Kidney tubule cell (primary cell): ENCODE measurements around the gene ABCC4.

ENCODE experiments used
- DNase-seq: peaks from one replicate; pipeline ENCODE4 v3.0.0-alpha.2; 2018; ENCODE audit warnings: low spot score

The ABCC4 gene, protein sequence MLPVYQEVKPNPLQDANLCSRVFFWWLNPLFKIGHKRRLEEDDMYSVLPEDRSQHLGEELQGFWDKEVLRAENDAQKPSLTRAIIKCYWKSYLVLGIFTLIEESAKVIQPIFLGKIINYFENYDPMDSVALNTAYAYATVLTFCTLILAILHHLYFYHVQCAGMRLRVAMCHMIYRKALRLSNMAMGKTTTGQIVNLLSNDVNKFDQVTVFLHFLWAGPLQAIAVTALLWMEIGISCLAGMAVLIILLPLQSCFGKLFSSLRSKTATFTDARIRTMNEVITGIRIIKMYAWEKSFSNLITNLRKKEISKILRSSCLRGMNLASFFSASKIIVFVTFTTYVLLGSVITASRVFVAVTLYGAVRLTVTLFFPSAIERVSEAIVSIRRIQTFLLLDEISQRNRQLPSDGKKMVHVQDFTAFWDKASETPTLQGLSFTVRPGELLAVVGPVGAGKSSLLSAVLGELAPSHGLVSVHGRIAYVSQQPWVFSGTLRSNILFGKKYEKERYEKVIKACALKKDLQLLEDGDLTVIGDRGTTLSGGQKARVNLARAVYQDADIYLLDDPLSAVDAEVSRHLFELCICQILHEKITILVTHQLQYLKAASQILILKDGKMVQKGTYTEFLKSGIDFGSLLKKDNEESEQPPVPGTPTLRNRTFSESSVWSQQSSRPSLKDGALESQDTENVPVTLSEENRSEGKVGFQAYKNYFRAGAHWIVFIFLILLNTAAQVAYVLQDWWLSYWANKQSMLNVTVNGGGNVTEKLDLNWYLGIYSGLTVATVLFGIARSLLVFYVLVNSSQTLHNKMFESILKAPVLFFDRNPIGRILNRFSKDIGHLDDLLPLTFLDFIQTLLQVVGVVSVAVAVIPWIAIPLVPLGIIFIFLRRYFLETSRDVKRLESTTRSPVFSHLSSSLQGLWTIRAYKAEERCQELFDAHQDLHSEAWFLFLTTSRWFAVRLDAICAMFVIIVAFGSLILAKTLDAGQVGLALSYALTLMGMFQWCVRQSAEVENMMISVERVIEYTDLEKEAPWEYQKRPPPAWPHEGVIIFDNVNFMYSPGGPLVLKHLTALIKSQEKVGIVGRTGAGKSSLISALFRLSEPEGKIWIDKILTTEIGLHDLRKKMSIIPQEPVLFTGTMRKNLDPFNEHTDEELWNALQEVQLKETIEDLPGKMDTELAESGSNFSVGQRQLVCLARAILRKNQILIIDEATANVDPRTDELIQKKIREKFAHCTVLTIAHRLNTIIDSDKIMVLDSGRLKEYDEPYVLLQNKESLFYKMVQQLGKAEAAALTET (N-terminal part only)

DNA sequence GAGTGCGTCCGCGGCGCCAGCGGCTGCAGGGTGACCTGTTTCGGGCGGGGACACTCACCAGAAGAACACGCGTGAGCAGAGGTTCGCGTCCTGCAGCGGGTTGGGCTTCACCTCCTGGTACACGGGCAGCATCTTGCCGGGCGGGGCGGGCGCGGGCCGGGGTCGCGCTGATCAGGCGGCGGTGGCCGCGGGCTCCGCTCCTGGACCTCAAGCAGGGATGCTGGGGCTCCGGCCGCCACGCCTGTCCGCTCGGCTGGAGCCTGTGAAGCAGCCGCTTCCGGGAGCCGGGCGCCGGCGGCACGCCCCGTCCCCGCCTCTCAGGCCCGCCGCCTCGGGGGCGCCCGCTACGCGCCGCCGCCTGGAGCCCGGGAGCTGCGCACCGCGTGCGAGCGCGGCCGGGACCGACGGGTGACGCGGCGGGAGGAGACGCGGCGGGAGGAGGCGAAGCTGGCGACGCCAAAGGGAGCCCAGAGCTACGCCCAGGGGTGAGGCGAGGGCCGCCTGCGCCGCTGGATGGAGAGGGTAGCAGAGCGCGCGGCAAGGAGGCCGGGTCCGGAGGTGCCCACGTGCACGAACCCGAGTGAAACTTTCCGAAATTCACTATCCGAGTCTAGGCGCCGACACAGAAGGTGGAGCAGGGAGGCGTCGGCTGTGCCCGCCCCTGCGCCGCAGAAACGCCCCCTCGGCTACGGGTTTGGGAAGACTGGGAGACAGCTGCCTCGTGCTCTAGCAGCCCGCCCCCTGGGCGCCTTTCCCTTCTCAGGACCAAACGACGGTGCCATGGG is at the start of gene ABCC4:
Gene ABCC4 (minus strand): TSS at position 269 of the 785 bp plus-strand sequence. CDS start 137 bp downstream, at position 132.
- DNase-seq, result peak; percentile 88

DNA sequence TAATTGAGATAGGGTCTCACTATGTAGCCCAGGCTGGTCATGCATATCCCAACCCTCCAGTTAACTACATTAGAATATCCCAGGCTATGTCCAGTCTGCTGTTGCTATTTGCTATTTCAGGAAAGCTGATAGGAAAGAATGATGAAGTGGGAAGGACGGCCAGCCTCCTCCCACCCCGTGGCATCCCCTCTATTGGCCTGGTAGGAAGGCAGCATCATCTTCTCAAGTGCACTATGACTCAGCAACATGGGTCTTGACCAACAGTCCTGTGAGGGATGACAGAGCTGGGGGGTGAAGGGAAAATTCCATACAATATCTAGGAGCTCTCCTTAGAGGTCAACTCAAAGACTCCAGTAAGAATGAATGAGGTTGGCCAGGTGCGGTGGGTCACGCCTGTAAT is 48.0 kb upstream of the ABCC4 start:
- DNase-seq, result no peak

DNA sequence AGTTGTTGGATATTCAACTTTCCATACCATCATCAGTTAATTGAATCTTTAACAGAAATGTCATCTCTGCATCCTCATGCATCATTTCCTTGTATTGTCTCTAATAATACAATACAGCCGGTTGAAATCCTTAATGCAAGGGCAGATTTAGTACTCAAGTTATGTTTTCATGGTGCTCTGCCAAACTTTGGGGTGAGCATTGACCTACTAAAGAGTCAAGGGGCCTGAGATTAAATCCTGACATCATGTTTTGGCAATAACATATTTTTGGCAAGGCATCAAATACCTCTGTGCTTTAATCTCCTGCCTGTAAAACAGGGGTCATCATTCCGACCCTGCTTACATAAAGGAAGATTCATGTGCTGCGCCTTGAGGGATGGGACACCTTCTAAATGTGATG is 42.7 kb upstream of the ABCC4 start:
- DNase-seq, result no peak

DNA sequence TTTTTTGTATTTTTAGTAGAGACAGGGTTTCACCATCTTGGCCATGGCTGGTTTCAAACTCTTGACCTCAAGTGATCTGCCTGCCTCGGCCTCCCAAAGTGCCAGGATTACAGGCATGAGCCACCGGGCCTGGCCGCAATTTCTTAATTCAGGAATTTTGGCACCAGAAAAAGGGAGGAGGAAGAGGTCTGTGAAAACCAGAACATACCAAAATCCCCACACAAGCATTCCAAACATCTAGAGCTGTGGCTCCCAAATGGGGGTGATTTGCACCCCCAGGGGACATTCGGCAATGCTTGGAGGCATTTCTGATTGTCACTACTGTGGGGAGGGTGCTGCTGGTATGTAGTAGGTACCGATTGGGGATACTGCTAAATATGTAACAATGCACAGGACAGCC is 40.2 kb upstream of the ABCC4 start:
- DNase-seq, result no peak

DNA sequence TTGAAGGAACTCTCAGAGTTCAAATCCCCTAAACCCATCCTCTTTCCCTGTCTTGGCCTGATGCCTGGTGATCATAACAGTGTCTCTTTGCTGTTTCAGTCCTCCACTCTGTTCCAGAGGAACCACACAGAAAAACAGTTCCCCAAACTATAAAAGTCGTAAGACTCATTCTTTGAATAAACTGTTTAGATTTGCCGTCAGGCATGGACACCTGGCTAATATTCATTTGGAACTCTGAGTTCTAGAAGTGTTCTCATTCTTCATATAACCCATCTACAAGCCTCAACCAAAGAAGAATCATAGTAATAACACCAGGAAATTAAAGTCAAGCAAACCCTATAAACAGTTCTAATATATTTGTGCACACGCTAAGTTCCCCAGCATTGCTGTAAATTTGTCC is 37.7 kb upstream of the ABCC4 start:
- no peak for DNase-seq

DNA sequence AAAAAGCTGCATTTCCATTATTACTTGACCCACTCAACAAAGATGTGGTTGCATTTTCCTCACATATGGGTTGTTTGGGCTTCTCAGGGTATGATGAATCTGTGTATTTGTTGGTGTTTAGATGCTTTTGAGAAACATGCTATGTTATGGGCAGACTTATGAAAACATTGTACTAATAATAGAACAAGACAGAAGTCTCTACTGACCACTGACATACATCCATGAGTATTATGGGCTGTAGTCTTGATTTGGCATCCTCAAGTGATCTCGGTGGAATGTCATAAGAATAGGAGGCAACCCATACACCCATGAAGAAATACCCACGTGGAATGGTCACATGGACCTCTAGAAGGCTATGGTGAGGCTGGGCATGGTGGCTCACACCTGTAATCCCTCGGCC is 36.3 kb upstream of the ABCC4 start:
- no peak for DNase-seq

DNA sequence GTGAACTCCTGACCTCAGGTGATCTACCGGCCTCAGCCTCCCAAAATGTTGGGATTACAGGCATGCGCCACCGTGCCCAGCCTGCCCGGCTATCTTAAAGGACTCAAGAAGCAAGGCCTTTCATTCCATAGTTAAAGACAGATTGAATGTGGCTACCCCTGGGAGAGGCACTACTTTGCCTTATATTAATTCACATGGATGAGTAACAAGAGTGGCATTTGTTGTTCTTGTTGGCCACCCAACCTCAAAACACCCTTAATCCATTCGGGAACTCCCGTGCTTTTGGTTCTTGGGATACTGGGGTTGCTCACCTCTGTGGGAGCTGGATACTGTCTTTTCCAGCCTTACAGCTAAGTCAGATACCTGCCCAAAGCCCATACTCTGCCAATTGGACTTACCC is 34.4 kb upstream of the ABCC4 start:
- DNase-seq, result peak; percentile 71

DNA sequence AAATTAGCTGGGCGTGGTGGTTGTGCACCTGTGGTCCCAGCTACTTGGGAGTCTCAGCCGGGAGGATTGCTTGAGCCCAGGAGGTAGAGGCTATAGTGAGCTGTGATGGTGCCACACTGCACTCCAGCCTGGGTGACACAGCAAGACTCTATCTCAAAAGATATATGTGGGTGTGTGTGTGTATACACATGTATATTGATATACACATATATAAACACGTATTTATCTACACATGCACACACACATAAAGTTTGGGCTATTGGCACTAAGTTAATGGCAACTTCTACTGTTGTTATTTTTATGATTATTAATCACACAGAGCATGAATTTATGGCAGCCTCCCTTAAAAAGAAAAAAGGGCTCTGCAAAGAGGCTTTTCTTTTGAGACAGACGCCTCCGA is 27.1 kb upstream of the ABCC4 start:
- no peak for DNase-seq

DNA sequence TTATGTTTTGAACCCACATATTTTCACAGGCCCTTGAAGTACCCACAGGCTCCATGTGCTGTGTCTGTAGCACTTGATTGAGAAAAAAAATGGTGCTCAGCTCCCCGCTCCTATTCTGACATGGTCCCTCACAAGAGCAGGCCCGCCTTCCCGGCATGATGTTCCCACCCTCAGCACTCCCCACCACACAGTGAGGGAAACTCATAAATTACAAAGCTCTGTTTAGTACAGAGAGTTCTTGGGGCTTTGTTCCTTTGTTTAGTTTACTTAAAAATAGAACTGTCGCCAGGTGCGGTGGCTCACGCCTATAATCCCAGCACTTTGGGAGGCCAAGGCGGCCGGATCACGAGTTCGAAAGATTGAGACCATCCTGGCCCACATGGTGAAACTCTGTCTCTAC is 25.9 kb upstream of the ABCC4 start:
- no peak for DNase-seq

DNA sequence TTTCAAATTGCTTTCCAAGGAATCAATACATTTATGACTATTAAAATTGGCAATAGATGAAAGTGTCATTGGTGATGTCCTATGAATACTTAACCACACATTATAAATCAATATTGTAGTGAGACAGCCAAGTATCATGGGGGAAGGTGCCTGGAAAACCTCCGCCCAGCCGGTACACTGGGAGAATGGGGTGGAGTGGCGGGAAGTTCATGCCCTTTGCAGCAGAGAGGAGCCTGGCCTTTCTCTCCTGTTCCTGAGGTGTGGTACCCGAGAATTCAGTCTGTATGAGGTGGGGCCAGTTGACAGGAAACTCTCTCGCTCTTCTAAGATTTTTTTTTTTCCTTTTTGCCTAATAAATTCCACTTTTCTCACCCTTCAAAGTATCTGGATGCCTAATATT is 25.4 kb upstream of the ABCC4 start:
- no peak for DNase-seq

DNA sequence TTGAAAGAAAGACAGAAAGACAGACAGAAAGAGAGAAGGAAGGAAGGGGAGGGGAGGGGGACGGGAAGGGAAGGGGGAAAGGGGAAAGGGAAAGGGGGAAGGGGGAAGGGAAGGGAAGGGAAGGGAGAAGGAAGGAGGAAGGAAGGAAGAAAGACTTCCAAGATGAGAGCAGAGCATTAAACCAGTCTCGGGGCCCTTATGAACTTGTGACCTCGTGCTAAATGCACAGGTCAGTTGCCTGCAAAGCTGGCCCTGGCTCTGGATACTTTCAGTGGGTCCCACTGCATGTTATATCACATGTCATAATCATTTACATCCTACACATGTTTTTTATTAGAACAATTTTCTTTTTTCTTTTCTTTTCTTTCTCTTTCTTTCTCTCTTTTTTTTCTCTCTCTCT is 24.2 kb upstream of the ABCC4 start:
- DNase-seq, result no peak

DNA sequence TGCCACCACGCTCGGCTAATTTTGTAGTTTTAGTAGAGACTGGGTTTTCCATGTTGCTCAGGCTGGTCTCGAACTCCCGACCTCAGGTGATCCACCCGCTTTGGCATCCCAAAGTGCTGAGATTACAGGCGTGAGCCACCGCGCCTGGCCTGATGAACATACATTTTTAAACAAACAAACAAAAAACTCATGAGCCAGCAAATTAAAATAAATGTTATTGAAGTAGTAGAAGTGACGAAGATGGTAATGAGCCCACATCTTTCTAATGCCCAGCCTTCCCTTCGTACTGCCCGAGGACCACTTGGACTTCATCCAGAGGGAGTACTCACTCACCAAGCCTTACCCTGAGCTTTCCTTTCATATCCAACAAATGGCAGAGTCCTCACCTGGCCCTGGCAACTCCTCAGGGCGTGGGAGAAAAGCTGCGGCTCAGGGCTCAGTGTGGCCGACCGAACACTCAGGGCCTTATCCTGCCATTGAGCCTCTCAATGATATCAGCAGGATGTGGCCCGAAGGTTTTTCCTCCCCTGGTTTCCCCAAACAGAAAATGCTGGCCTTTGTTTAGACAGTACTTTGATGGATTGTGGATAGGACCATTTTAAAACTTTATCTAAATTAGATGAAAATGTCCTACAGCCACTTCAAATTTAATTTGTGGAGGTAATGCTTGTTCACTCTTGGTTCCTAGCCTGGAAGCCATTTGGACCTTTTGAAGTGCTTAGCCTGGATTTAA is 22.8 kb upstream of the ABCC4 start:
- no peak for DNase-seq

DNA sequence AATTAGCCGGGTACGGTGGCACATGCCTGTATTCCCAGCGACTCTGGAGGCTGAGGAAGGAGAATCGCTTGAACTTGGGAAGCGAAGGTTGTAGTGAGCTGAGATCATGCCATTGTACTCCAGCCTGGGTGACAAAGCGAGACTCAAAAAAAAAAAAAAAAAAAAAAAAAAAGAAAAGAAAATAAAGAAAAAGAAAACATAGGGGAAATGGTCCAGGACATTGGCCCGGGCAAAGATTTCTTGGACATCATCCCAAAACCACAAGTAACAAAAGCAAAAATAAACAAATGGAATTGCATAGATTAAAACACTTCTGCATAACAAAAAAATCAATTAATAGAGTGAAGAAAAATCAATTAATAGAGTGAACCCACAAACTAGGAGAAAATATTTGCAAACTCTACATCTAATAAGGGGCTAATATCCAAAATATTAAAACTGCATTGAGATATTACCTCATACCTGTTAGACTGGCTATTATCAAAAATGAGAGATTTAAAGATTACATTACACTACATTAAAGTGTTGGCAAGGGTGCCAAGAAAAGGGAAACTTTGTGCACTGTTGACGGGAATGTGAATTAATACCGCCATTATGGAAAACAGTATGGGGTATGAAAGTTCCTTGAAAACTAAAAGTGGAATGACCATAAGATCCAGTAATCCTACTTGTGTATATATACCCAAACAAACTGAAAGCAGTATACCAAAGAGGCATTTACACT is 18.5 kb upstream of the ABCC4 start:
- no peak for DNase-seq

DNA sequence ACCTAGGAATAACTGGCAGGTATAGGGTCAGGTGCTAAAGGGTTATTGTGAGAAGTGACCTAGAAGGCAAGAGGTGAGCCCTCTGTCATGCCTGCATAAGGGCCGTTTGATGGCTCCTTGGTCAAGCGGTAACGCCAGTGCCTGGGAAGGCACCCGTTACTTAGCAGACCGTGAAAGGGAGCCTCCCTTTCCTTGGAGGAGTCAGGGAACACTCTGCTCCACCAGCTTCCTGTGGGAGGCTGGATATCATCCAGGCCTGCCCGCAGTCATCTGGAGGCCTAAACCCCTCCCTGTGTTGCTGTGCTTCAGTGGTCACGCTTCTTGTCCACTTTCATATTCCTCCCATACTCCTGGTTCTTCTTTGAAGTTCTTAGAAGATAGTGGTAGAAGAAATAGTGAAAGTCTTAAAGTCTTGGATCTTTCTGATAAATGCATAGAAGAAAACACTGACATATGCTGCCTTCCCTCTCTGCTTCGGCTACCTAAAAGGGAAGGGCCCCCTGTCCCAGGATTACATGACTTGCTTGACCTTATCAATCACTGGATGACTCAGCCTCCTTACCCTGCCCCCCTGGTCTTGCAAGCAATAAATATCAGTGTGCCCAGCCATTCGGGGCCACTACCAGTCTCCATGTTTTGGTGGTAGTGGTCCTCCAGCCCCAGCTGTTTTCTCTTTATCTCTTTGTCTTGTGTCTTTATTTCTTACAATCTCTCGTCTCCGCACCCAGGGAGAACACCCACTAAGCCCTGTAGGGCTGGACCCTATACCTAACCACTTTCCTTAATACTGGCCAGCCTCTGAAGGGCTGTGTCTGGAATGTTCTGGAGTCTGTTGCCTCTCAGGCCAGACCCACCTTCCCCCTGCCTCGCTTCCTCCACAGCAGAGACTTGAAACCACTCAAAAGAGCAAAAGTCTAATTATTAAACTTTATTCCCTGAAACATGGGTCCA is 16.1 kb upstream of the ABCC4 start:
- DNase-seq, result peak; percentile 86

DNA sequence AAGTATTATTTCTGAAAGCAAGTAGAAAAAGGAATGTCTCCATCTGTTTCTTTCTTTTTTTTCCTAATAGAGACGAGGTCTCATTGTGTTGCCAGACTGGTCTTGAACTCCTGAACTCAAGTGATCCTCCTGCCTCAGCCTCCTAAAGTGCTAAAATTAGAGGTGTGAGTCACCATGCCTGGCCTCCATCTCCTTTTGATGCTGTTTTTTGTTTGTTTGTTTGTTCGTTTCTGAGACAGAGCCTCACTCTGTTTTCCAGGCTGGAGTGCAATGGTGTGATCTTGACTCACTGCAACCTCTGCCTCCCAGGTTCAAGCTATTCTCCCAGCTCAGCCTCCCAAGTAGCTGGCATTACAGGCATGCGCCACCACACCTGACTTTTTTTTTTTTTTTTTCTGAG is 14.5 kb upstream of the ABCC4 start:
- no peak for DNase-seq

DNA sequence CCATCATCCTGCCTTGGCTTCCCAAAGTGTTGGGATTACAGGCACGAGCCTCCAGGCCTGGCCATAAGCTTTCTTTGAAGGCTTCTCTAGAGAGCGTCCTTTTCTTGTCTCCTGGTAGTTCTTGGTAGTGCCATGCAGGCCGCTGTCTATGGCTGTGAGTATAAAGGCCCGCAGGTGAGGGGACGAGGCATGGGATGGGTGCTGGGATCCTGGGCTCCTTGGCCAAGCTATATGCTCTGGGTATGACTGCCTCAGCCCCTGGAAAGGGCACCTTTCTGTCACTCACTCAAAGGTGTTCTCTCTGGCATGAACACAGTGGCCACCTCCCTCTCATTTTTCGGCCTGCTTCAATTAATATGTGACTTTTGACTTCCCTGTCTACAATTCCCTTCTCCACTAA is 6.3 kb upstream of the ABCC4 start:
- no peak for DNase-seq

DNA sequence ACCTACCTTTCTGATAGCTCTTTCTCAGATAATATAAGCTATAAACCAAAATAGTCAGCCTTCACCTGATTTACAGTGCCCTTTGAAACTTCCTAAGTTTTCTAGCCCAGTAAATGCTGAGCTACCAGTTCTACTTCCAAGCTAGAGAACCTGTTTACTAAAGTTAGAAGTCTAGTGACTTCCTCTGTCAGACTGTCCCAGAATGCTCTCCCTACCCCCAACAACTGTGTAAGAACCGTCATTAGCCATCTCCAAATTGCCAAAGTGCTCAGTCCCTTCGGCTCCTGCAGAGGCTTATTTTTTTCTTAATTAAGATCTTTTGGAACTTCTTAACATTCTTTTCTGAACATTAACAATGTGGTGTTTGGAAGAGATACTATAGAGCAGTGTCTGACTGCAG is 3.2 kb upstream of the ABCC4 start:
- DNase-seq, result no peak

DNA sequence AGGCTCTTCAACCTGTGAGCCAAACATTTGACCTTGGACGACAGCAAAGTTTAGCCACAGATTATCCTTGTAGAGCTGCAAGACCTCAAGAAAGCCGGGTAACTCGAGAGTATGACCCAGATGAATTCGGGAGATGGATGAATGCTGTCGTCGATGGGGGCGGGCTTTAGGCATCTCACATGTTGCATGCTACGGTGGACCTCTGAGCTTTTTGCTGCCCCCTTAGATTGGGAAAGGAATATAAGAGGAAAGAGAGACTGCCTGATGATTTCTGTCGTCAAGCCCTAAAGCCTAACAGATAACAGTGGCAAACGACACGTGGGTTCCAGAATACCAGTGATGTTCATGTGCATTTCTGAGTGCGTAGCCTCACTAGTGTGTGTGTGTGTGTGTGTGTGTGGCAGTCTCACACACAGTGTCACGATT is 730 bp upstream of the ABCC4 start:
- no peak for DNase-seq

DNA sequence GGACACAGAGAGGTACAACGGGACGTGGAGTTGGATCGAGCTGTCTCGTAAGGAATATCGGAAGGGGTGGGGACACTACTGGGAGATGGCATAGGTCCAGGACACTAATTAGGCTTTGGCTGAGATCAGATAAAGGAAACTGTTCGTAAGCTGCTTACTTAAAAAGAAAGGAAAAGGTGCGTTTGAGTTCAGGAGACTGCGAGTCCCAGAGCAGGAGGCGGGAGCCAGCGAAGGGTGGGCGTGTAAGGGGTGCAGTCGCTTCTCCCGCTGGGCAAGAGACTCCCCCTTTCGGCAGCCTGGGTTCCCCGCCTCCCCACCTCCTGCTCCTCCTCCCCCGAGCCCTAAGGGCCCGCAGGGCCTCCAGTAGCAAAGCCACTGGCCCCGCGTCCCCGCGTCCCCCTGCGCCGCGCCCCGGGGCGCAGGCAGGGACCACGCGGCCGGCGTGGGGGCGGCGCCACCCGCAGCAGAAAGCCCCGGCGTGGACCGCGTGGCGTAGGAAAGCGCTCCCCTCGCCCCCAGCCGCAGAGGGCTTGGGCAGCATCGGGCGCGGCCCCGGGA is 547 bp downstream of the ABCC4 start:
- peak; percentile 76 for DNase-seq
